ENCODE measurements around the gene ZNF226. TPM values are rescaled to one million over a fixed set of nuclear protein-coding genes. Genes with fewer than 3 reads are reported as not detected.
"Not testable (repeated sequence)": the region's sequence is repeated elsewhere in the genome, so short reads cannot be mapped to it uniquely, and the experiment has no call there.

The ZNF226 gene
- total RNA-seq = 28.7 TPM

DNA sequence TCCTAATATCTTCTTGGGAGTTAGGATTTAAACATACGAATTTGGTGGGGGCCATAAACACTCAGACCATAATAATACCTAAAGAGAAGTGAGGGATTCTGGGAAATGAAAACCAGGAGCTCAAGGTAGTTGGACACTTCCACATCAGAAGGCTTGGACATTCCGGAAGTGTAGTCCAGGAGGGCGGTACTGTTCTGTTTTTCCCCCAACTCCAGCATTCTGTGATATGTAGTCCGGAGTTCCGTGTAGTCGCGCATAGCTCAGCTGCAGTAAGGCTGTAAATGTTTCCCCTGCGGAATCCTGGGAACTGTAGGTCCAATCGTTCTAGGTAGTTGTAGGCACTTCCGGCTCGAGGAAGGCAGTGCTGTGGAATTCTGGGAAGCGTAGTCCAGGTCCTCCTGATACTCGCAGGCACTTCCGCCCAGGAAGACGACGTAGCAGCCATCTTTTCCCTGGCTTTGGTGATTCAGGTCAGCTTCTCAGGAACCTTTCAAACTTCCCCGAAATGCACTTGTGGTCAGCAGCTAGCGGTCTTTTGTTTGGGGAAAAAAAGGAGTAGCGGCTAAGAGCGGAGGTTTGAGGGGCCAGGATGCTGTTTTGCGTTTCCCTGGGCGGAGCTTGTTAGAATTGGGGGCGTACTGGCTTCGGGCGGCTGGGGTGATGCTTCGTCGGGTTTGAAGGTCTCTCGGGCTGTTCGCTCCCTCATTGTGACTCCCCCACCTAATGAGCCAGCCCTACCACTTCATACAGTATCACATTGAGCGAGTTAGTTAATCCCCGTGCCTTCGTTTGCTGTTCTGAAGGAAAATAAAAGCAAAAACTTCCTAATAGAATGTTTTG lies at the start of gene ZNF226:
Gene ZNF226, plus strand, starts transcription at position 428 of the 840 bp plus-strand sequence. CDS start 4,981 bp downstream, outside the sequence.
- DNase-seq (ENCODE audit: low spot score) = peak; percentile 96

DNA sequence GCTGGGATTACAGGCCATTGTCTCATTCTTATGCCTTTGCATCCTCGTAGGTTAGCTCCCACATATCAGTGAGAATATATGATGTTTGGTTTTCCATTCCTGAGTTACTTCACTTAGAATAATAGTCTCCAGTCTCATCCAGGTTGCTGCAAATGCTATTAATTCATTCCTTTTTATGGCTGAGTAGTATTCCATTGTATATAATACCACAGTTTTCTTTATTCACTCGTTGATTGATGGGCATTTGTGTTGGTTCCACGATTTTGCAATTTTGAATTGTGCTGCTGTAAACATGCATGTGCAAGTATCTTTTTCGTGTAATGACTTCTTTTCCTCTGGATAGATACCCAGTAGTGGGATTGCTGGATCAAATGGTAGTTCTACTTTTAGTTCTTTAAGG lies 43.7 kb upstream of the ZNF226 start:
- not testable (repeated sequence) for DNase-seq (ENCODE audit: low spot score)

DNA sequence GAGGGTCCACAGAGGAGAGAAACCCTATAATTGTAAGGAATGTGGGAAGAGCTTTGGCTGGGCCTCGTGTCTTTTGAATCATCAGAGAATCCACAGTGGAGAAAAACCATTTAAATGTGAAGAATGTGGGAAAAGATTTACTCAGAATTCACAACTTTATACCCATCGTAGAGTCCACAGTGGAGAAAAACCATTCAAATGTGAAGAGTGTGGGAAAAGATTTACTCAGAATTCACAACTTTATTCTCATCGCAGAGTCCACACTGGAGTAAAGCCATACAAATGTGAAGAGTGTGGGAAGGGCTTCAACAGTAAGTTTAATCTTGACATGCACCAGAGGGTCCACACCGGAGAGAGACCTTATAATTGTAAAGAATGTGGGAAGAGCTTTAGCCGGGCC lies 32.9 kb upstream of the ZNF226 start:
- DNase-seq (ENCODE audit: low spot score) = no peak

DNA sequence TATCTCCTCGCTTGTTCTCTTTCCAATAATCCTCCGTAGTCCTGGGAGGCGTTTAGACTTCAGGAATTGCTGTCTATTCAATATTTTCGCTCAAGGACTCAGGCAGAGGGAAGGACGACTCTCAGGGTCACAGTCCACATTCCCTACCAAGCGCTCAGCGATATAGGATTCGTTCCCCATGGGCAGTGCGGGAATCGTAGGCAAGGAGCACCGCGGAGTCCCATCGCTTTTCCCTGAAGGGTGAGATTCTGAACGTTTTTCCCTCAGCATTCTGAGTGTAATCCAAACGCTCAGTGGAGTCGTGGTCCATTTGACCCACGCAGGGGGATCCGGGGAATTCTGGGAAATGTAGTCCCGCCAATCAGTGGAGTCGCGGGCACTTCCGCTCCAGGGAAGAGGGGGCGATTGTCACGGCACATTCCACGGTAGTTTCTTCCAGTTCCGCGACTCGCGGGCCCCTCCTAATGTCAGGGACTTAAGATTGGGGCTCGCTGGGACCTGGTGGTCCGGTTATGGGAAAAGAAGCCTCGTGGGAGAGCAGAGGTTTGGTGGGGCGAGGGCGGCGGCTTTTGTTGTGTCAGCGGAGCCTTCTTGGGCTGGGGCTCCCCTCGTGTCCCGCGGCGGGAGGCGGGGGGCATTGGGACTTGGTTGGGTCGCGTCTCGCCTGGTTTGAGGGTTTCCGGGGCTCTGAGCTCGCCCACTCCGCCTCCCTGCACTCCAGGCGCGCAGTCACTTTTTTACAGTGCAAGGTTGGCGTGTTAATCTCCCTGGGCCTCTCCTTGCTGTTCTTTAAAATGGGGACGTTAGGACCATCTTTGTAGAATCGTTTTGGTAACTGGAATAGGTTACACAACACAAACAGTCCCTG lies 23.5 kb upstream of the ZNF226 start, which contains the start of gene ZNF234:
Gene ZNF234, plus strand, starts transcription at position 364 of the 868 bp plus-strand sequence. CDS start 3,079 bp downstream, outside the sequence.
- DNase-seq (ENCODE audit: low spot score) = peak; percentile 84

DNA sequence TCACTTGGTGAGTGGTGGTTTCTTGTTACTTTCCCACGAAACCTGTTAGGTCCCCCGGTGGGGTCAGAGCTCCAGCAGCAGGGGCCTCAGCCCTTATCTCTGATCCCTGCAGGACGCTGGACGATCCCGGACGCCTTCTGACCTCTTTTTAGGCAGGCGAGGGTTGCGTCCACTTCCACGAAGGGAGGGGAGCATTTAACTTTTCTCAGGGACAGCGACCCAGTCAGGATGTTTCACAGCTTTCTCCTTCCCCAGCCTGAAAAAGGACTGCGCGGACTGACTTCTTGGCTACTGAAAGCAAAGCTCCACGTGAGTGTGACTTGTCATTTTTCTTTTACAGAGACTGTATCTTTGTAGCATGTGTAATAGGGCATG lies 22.9 kb upstream of the ZNF226 start:
- DNase-seq (ENCODE audit: low spot score) = no peak

DNA sequence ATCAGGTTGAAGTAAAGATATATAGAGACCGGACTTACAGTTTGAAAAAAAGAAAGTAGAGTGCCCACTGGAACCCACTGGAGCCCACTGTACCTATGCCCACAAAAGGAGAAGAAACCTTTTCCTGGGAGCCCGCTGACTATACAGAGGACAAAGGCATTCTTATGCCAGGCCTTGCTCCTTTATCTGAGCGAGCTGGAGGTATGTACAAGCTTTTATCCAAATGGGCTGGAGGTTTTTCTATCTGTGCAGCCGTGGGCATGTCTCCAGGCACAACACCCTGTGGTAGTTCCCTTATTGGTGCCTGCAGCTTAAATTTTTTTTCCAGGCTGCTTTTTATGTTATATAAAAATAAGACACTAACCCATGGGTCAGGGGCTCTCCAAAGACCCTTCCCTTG lies 15.1 kb upstream of the ZNF226 start:
- DNase-seq (ENCODE audit: low spot score) = no peak

DNA sequence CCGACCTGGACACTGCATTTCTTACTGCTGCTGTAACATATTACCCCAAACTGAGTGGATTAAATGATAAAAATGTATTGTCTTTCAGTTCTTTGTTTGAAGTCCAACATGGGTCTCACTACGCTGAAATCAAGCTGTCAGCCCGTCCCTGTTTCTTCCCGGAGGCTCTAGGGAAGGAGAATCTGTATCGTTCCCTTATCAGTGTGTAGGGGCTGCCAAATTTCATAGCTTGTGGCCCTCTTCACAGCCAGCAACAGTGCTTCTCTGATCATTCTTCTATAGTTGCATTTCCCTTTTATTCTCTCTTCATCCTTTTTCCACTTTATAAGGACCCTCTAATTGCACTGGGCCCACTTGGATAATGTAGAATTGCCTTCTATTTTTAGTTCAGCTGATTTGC lies 13.4 kb upstream of the ZNF226 start:
- no peak for DNase-seq (ENCODE audit: low spot score)

DNA sequence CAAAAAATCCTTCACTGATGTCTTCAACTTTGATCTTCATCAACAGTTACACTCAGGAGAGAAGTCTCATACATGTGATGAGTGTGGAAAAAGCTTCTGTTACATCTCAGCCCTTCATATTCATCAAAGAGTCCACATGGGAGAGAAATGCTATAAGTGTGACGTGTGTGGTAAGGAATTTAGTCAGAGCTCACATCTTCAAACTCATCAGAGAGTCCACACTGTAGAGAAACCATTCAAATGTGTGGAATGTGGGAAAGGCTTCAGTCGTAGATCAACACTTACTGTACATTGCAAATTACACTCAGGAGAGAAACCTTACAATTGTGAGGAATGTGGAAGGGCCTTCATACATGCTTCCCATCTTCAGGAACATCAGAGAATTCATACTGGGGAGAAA lies 8.4 kb upstream of the ZNF226 start:
- DNase-seq (ENCODE audit: low spot score) = no peak

DNA sequence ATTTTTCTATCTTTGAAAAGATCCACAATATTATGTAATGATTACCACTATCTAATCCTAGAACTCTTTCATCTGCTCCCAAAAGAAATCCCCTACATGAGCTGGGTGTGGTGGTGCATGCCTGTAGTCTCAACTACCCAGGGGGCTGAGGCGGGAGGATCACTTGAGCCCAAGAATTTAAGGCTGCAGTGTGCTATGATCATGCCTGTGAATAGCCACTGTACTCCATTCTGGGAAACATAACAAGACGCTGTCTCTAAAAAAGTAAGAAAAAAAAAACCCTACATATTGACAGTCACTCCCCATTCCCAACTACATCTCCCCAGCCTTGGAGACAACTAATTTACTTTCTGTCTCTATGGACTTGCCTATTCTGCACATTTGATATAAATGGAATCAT lies 1.1 kb upstream of the ZNF226 start:
- no peak for DNase-seq (ENCODE audit: low spot score)

DNA sequence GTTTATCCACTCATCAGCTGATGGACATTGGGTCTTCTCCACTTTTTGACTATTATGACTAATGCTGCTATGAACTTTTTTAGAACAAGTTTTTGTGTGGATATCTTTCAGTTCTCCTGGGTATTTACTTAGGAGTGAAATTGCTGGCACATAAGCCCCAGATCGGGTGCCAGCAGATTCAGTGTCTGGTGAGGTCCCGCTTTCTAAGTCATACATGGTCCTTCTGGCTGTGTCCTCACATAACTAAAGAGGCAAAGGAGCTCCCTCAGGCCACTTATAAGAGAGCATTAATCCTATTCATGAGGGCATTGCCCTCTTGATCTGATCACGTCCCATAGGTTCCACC lies 600 bp upstream of the ZNF226 start:
- no peak for DNase-seq (ENCODE audit: low spot score)

DNA sequence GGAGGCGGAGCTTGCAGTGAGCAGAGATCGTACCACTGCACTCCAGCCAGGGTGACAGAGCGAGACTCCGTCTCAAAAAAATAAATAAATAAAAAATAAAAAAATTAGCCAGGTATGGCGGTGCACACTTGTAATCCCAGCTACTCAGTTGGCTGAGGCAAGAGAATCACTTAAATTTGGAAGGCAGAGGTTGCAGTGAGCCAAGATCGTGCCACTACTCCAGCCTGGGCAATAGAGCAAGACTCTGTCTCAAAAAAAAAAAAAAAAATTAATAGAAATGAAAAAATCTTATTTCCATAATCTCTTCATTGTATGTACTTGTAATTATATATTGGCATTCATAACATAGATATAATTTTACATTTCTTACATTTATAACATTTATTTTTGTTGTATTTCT lies 5.8 kb downstream of the ZNF226 start:
- DNase-seq (ENCODE audit: low spot score) = not testable (repeated sequence)

DNA sequence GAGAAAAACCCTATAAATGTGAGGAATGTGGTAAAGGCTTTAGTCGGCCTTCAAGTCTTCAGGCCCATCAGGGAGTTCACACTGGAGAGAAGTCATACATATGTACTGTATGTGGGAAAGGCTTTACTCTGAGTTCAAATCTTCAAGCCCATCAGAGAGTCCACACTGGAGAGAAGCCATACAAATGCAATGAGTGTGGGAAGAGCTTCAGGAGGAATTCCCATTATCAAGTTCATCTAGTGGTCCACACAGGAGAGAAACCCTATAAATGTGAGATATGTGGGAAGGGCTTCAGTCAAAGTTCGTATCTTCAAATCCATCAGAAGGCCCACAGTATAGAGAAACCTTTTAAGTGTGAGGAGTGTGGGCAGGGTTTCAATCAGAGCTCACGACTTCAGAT lies 11.7 kb downstream of the ZNF226 start:
- DNase-seq (ENCODE audit: low spot score) = no peak

DNA sequence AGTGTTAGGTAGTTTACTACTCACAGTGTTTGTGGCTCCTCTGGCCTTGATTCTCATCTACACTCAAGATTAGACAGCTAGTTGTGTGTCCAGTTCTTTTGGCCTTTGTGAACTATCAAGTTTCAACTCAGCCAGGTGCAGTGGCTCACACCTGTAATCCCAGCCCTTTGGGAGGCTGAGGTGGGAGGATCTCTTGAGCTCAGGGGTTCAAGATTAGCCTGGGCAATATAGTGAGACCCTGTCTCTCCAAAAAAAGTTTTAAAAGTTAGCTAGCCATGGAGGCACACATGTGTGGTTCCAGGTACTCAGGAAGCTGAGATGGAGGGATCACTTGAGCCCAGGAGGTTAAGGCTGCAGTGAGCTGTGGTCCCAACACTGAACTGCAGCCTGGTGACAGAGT lies 16.1 kb downstream of the ZNF226 start:
- DNase-seq (ENCODE audit: low spot score) = no peak

DNA sequence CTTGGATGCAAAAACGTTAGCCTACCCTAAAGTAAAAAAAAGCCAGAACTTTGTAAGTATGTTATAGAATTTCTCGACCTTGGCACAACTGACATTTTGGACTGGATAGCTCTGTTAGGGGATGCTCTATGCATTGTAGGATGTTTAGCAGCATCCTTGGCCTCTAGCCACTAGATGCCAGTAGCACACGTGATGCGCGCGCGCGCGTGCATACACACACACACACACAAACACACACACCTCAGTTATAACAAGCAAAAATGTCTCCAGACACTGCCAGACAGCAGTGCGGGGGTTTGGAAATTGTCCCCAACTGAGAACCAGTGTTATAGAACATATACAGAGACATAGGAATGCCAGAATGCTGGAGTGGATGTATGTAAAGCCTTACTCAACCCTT lies 17.2 kb downstream of the ZNF226 start:
- no peak for DNase-seq (ENCODE audit: low spot score)

DNA sequence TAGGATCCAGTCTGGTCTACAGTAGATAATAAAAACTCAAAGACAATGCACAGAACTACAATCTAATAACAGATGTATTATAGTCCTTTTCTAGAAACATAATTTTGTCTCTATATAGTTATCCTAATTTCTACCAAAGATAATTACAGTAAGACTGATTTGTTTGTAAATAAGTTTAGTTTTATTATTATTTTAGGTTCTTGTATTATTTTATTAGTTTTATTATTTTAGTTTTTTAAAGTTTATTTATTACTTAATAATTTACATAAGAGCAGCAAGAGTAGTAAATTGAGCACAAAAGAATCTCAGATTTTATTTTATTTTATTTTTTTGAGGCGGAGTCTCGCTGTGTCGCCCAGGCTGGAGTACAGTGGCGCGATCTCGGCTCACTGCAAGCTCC lies 25.1 kb downstream of the ZNF226 start:
- DNase-seq (ENCODE audit: low spot score) = no peak

DNA sequence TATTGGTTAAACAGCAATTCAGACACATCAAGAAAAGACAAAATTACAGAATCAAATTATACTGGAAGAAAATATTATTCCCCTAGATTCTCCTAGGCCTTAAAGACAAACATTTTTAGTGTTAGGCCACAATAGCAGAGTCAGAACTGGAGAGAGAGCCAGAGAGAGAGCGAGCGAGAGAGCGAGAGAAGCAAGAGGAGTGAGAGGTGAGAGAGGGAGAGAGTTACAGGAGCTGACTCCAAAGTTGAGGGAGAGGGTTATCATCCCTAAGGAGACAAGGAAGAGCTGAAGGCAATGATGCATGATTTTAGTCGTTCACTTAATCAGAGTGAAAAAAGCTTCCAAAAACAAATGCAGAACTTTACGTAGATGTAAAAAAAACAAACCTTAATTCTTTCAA lies 27.2 kb downstream of the ZNF226 start:
- no peak for DNase-seq (ENCODE audit: low spot score)

DNA sequence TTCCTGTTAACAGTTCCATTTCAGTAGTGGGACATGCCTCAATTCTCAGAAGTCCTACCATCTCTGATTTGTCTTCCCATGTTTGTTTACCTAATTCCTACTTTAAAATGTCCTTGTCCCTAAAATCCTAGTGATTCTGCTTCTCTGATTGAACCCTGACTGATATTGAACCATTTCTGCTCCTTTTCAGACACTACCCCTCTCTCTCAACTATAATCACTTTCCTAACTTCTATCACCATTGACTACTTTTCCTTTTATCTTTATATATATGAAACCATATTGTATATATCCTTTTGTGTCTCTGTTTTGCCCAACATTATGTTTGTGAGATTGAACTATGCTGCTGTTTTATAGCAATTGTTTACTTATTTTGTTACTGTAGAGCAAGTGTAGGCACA lies 31.9 kb downstream of the ZNF226 start:
- no peak for DNase-seq (ENCODE audit: low spot score)

DNA sequence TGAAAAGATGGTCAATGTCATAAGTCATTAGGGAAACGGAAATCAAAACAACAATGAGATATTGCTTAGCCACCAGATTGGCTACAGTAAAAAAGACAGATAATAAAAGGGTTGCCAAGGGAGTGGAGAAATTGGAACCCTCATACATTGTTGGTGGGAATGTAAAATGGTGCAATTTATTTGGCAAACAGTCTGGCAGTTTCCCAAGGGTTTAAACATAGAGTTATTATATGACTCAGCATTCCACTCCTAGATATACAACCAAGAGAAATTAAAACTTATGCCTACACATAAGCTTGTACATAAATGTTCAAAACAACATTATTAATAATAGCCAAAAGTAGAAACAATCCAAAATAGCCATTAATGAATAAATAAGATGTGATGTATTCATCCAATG lies 37.6 kb downstream of the ZNF226 start:
- no peak for DNase-seq (ENCODE audit: low spot score)

DNA sequence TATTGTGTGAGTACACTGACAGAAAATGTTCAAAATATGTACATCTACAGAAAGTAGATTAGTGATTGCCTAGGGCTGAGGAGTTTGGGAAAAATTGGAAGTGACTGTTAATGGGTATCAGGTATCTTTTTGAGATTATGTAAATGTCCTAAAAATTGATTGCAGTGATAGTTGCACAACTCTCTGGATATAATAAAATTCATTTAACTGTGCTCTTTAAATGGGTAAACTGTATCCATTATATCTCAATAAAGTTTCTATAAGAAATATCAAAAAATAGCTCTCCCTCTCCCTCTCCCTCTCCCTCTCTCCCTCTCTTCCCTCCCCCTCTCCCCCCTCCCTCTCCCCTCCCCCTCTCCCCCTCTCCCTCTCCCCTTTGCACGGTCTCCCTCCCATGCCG lies 38.1 kb downstream of the ZNF226 start:
- DNase-seq (ENCODE audit: low spot score) = no peak

DNA sequence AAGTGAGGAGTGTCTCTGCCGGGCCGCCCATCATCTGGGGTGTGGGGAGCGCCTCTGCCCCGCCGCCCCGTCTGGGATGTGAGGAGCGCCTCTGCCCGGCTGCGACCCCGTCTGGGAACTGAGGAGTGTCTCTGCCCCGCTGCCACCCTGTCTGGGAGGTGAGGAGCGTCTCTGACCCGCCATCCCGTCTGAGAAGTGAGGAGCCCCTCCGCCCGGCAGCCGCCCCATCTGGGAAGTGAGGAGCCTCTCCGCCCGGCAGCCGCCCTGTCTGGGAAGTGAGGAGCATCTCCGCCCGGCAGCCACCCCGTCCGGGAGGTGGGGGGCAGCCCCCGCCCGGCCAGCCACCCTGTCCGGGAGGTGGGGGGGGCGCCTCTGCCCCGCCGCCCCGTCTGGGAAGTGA lies 39.0 kb downstream of the ZNF226 start:
- DNase-seq (ENCODE audit: low spot score) = not testable (repeated sequence)

DNA sequence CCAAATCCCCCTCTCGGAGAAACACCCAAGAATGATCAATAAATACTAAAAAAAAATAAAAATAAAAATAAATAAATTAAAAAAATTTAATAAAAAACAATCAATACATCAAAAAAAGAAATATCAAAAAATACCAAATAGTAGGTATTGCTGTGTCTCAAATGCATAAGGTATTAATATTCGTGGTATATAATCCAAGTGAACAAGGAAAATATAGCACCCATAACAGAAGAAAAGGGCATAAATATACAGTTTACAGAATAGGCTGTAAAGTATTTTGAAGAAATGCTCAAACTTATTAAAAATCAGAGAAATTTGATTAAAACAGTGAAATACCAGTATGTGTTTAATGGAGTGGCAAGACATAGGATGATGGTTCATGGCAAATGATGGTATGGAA lies 39.9 kb downstream of the ZNF226 start:
- DNase-seq (ENCODE audit: low spot score) = no peak

DNA sequence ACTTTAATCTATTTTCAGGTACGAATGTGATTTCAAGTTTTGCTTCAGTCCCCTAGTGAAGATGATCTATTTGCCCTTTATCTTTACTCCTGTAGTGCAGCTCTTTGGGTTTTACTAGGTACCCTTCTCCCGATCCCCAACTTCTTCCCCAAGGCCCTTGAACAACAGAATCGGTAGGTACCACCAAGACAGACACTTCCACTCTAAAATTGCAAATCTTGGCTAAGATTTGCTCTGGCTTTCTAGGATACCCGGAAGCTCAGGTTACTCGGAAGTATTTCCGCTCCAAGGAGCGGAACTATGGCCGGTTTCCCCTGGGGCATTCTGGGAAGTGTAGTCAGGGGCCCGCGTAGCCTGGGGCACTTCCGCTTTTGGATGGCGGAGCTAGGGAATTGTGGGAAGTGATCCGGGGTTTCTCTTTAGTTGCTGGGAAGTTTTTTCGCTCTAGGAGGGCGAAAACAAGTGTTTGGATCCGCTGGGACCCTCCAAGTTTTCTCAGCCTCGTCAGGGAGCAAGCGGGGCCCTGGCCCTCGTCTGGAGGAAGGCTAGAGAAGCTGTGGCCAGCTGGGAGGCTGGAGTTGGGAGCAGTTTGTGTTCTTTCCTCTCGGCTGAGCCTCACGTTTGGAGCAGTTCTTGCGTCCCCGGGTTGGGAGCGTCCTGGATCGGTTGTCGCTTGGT lies 42.4 kb downstream of the ZNF226 start:
- peak; percentile 92 for DNase-seq (ENCODE audit: low spot score)
